HG02623 (cell line): ENCODE measurements around the gene CGB3.
"Not testable (repeated sequence)": the region's sequence is repeated elsewhere in the genome, so short reads cannot be mapped to it uniquely, and the experiment has no call there.

ENCODE experiments used
- ATAC-seq: cut with Tn5 transposase; IDR thresholded peaks from one replicate; pipeline ENCODE4 v1.9.1; 2021; ENCODE audit warnings: moderate library complexity; ENCODE audit not compliant: unreplicated experiment

The CGB3 gene

DNA sequence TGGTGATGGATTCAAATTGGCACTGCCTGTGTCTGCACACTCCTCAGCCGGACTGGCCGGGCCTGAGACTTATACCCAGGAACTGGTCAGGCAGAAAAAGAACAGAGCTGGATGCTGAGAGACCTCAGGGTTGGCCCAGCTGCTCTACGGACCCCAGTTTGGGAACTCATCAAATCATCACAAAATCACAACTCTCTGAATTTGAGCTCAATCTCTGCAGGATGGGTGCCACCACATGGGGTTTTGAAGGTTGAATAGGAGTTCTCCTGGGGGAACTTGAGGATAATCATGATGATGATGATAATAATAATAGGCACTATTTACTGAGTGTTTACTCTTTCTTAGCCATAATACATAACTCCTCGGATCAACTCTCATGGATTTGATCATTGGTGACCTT lies 18.5 kb upstream of the CGB3 start:
- ATAC-seq = not testable (repeated sequence)

DNA sequence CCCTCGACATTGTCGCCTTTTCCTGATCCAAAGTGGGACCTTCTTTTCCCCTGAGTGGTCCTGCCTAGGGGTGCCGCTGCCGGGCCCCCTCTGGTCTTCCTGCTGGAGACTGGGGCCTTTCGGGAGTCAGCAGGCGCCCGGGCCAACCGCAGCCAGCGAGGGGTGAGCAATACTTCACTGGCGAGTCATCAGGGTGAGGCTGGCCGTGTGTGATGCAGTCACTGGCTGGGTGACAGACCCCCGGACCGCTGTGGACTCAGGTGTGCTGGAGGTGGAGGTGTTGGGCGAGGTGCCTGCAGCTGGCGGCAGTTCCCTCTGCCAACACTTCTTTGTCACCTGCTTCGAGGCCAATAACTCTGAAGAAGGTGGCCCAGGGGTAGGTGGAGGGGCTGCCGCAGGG lies 18.0 kb upstream of the CGB3 start:
- ATAC-seq = no peak

DNA sequence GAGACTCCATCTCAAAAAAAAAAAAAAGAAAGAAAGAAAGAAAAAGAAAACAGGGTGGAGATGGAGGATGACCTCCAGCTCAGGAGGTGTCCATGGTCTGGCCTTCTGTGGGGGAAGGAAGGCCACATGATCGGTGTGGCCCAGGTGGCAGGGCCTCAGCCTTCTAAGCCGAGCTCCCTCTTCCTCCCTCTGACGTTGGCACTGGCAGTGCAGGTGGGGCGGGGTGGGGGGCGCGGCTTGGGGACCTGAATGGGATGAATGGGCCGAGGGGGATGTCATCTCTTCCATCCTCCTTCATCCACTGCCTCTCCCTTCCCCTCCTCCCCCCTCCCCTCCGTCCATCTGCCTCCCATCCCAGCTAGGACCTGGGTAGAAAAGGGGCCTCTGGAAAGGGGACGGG lies 15.6 kb upstream of the CGB3 start:
- ATAC-seq = not testable (repeated sequence)

DNA sequence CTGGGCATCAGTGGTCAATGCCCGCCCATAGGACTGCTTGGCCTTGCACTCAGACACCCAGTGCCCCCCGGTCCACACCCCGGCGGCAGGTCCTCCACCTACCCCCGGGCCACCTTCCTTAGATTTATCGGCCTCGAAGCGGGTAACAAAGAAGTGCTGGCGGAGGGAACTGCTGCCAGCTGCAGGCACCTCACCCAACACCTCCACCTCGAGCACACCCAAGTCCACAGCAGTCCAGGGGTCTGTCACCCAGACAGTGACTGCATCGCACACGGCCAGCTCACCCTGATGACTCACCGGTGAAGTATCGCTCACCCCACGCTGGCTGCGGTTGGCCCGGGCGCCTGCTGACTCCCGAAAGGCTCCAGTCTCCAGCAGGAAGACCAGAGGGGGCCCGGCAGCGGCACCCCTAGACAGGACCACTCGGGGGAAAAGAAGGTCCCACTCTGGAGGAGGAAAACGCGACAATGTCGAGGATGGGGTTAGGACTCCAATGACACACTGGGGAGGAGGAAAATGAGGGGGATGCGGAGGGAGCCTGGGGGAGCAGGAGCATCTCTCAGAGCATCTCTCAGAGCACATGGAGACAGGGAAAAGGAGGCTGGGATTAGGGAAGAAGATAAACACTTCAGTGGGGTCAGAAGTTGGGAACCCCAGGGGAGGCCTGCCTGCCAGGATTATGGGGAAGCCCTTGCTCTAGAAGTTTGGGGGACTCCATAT lies 14.6 kb upstream of the CGB3 start:
- ATAC-seq = not testable (repeated sequence)

DNA sequence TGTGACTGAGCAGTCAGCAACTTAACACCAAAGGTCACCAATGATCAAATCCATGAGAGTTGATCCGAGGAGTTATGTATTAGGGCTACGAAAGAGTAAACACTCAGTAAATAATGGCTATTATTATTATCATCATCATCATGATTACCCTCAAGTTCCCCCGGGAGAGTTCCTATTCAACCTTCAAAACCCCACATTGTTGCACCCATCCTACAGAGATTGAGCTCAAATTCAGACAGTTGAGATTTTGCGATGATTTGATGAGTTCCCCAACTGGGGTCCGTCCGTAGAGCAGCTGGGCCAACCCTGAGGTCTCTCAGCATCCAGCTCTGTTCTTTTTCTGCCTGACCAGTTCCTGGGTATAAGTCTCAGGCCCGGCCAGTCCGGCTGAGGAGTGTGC lies 14.0 kb upstream of the CGB3 start:
- not testable (repeated sequence) for ATAC-seq

DNA sequence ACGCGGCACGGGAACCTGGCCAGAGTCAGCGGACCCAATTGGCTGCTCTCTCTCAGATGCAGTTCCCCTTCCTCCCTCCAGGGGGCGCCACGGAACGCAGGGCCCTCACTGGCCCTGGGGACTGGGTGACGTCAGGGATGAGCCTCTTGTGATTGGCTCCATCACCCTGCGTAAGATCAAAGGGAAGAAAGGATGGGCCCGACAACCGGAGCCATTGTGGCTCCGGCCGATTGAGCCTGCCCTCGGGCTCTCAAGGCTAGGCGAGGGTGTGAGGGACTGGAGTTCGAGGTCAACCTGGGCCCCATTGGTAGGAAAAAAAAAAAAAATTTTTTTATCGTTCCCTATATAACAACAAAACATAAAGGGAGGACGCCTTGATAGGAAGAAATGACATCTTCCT lies 12.7 kb upstream of the CGB3 start, which contains the start of gene CGB1:
Gene CGB1, minus strand, starts transcription at position 81 of the 400 bp plus-strand sequence. CDS start 184 bp downstream, outside the sequence.
- not testable (repeated sequence) for ATAC-seq

DNA sequence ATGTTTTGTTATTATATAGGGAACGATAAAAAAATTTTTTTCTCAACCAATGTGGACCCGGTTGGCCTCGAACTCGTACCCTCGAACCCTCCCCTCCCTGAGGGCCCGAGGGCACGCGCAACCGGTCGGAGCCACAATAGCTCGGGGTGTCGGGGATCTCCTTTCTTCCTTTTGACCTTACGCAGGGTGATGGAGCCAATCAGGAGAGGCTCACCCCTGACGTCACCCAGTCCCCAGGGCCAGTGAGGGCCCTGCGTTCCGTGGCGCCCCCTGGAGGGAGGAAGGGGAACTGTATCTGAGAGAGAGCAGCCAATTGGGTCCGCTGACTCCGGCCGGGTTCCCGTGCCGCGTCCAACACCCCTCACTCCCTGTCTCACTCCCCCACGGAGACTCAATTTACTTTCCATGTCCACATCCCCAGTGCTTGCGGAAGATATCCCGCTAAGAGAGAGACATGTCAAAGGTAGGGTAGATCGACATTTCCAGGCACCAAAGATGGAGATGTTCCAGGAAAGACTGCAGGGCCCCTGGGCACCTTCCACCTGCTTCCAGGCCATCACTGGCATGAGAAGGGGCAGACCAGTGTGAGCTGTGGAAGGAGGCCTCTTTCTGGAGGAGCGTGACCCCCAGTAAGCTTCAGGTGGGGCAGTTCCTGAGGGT lies 7.6 kb upstream of the CGB3 start, which contains the start of gene CGB2:
Gene CGB2, plus strand, starts transcription at position 249 of the 660 bp plus-strand sequence. Its CDS starts 206 bp downstream, at position 455.
- ATAC-seq = not testable (repeated sequence)

DNA sequence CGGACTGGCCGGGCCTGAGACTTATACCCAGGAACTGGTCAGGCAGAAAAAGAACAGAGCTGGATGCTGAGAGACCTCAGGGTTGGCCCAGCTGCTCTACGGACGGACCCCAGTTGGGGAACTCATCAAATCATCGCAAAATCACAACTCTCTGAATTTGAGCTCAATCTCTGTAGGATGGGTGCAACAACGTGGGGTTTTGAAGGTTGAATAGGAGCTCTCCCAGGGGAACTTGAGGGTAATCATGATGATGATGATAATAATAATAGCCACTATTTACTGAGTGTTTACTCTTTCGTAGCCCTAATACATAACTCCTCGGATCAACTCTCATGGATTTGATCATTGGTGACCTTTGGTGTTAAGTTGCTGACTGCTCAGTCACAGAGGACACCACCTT lies 6.2 kb upstream of the CGB3 start:
- ATAC-seq = not testable (repeated sequence)

DNA sequence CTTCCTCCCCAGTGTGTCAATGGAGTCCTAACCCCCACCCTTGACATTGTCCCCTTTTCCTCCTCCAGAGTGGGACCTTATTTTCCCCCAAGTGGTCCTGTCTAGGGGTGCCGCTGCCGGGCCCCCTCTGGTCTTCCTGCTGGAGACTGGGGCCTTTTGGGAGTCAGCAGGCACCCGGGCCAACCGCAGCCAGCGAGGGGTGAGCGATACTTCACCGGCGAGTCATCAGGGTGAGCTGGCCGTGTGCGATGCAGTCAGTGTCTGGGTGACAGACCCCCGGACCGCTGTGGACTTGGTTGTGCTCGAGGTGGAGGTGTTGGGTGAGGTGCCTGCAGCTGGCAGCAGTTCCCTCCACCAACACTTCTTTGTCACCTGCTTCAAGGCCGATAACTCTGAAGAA lies 5.6 kb upstream of the CGB3 start:
- ATAC-seq = not testable (repeated sequence)

DNA sequence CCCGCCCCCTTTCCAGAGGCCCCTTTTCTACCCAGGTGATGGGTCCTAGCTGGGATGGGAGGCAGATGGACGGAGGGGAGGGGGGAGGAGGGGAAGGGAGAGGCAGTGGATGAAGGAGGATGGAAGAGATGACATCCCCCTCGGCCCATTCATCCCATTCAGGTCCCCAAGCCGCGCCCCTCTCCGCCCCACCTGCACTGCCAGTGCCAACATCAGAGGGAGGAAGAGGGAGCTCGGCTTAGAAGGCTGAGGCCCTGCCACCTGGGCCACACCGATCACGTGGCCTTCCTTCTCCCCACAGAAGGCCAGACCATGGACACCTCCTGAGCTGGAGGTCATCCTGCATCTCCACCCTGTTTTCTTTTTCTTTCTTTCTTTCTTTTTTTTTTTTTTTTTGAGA lies 4.6 kb upstream of the CGB3 start:
- not testable (repeated sequence) for ATAC-seq

DNA sequence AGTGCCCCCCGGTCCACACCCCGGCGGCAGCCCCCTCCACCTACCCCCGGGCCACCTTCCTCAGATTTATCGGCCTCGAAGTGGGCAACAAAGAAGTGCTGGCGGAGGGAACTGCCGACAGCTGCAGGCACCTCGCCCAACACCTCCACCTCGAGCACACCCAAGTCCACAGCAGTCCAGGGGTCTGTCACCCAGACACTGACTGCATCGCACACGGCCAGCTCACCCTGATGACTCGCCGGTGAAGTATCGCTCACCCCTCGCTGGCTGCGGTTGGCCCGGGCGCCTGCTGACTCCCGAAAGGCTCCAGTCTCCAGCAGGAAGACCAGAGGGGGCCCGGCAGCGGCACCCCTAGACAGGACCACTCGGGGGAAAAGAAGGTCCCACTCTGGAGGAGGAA lies 1.5 kb upstream of the CGB3 start:
- ATAC-seq = not testable (repeated sequence)

DNA sequence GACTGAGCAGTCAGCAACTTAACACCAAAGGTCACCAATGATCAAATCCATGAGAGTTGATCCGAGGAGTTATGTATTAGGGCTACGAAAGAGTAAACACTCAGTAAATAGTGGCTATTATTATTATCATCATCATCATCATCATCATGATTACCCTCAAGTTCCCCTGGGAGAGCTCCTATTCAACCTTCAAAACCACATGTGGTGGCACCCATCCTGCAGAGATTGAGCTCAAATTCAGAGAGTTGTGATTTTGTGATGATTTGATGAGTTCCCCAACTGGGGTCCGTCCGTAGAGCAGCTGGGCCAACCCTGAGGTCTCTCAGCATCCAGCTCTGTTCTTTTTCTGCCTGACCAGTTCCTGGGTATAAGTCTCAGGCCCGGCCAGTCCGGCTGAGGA lies 955 bp upstream of the CGB3 start:
- not testable (repeated sequence) for ATAC-seq

DNA sequence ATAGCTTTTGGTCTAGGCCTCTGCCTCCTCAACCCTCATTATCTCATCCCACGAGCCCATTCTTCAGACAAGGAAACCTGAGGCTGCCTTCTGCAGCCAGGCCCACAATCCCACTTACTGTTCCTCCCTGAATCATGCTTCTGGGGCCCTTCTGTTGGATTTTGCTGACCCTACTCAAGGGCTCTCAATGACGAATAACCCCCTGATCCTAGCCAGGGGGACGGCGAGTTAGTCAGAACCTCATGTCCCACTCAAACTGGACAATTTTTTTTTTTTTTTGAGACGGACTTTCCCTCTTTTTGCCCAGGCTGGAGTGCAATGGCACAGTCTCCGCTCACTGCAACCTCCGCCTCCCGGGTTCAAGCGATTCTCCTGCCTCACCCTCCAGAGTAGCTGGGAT lies 2.0 kb downstream of the CGB3 start:
- ATAC-seq = no peak

DNA sequence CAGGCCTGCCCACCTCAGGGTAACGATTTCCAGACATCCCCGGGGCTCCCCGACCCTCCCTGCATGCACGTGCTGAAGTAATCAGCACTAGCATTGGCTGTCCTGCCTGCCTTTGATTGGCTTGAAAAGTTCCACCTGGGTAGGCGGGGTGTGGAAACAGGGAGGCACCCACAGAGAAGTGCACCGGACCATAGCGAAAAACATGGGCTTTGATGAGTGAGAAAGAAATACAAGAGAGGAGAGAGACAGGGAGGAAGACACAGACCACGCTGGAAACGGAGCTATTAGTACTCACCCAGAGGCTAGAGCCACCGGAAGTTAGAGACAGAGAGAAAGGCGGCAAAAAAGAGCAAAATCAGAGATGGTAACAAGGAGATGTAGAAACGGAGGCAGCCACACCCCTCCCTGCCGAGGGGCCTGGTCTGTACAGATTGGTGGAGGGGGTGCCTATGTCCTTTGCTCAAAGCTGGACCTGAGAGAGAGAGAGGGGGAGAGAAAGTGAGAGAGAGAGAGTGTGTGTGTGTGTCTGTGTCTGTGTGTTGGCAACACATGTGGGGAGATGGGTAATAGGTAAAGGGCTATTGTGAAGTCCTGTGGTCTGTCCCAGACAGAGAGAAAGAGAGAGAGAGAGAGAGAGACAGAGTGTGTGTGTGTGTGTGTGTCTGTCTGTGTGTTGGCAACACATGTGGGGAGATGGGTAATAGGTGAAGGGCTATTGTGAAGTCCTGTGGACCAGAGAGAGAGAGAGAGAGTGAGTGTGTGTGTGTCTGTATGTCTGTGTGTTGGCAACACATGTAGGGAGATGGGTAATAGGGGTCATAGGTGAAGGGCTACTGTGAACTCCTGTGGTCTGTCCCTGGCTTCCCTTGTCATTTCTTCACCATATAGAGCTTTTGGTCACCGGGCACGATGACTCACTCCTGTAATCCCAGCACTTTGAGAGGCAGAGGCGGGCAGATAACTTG lies 2.9 kb downstream of the CGB3 start:
- ATAC-seq = no peak

DNA sequence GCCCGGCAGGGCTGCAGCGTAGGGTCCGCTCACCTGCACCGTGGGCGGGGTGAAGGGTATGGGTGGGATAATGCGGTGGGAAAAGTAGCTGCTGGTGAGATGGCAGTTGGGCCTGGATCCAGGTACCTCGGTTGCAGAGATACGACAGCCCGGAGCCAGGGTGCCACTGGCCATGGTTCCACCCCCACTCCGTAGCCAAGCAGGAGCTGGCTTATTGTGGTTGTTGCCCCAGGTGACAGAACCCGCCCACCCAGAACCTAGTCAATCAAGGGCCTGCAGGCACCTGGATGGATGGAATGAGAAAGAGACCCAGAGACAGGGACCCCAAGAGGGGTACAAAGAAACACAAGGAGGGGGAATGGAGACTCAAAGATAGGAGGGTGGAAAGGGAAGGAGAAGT lies 3.8 kb downstream of the CGB3 start:
- ATAC-seq = no peak

DNA sequence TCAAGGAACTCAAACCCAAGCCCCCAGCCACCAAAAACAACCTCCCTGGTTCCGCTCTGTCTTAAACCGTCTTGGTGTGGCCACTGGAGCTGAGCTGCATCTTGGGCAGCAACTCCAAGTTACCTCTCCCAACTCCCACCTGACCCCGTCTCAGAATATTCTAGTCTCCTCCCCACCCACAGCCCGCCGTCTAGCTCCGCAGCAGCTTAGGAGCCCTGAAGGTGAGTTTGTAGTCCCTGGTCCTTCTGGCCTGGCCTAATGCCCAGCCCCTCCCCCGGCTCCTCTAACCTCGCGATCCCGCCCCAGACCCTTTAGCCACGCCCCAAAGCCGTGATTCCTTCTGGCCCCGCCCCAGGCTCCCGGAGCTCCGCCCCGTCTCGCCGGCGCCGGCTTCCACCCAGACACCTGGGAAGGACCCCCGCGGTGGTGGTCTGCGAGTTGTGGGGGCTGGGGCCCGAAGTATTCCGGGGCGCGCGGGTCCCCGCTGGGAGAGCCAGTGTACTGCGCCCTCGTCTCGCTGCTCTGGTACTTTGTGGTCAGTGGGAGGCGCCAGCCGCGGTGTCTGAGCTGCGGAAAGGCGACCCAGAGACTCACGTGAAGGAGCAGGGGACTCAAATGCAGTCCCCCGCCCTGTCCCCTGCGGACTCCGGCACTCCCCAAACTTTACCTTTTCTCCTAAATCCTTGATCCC lies 4.7 kb downstream of the CGB3 start:
- no peak for ATAC-seq

DNA sequence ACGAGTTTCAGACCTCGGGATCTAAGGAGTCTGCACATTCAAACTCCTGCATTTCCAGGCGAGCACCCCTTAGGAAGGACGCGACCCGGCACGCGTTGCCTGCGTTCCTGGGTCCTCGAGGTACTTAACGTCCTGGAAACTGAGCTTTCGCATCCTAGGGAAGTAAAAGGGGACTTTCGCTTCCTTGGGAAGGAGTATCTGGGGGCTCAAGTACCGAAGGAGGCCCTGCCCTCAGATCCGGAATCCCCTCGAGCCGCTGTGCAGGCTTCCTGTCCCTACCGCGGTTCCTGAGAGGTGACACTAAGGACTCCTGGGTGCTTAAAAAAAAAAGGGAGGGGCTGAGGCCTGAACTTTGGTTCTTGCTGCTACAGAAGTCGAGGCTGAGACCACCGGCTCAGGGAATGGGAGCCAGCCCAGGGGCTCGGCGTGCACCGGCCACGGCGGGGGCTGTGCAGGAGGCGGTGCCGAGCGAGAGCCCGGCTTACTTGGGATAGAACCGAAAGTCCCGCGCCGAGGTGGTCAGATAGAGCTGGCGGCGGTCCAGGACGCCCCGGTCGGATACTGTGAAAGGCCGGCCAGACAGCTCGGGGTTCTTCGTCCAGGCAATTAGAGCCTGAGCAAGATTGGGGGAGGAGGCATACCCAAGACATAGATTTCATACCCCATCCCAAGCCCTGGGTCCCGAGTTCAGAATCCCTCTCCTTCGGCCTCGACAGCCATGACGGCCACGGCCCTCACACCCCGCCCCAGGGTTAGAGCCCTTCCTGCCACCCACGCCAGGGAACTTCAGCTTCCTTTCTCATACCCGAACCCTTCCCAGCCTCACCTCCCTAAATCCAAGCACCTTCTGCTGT lies 5.5 kb downstream of the CGB3 start:
- ATAC-seq = not testable (repeated sequence)

DNA sequence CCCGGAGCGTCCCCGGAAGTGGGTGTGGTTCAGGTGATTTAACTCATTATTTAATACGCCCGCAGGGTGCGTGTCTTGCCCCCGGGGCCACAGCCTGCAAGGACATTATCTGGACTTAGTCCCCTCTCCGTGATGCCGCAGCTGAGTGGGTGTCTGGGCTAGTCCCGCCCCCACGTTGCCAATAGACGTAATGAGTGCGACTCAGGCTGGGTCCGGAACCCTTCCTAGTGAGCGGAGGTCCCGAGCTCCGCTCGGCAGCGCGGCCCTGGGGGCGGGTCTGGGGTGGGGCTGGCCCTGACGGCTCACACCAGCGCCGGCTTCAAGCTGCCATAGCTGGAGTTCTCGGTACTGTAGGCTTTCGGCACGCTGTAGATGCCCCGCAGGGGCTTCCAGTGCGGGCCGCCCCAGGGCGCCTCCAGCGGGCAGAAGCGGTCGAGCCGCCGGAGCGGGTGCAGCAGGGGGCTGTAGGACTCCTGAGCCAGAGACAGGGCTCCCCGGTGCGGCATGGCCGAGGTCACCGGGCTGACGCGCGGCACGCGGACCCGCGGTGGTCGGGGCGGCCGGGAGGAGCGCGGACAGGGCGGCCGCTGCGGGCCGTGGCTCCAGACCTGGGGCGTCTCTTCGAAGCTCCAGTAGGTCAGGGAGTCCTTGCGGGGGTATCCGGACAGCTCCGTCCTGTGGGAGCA lies 6.3 kb downstream of the CGB3 start:
- ATAC-seq = peak; percentile 52

DNA sequence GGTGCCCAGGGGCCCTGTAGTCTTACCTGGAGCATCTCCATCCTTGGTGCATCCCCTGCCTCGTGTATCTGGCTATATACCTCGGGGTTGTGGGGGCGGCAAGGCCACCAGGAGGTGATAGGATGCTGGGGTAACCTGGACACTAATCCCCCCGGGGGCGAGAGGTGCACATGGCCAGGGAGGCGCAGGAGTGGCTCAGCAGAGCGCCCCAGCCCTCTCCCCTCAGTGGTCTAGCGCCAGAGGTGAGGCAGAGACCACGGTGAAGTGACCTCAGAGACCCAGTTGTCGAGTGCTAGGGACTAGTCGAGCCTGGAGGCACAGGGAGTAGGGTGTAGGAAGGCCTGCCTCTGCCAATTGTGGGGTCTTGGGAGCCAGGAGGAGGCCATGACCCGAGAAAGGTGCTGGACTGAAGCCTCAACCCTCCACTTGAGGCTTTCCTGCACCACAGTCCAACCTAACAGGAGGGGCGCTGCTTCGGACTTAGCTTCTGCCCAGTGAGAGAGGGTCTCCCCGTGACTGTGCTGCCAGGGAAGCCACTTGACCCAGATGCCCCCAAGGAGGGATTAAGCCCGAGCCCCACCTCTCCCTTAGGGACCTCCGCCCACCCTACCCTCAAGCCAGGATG lies 7.0 kb downstream of the CGB3 start, which contains the start of gene LHB:
Gene LHB, minus strand, starts transcription at position 51 of the 625 bp plus-strand sequence. Its CDS starts 10 bp downstream, at position 41.
- ATAC-seq = no peak
